GM12872 (cell line): ENCODE measurements around the gene MSANTD2.

ENCODE experiments used
- CTCF ChIP-seq: IDR thresholded peaks from 3 replicates; pipeline ENCODE4 v1.5.1; 2011; ENCODE audit warnings: low read depth, mild to moderate bottlenecking, low read length, moderate library complexity; ENCODE audit not compliant: insufficient read depth

MSANTD2 gene

GRCh38 chr11:124761301-124762104, 38.7 kb downstream of the MSANTD2 start:
- peak; percentile 40; the same call in 2 of the 3 replicates for TF ChIP-seq CTCF

GRCh38 chr11:124760806-124761205, 39.4 kb downstream of the MSANTD2 start:
- TF ChIP-seq CTCF = no peak

GRCh38 chr11:124760205-124760652, 40.0 kb downstream of the MSANTD2 start:
- no peak for TF ChIP-seq CTCF

- no peak for TF ChIP-seq CTCF
Measured at GRCh38 chr11:124759266-124760204, 40.7 kb downstream of the MSANTD2 start.

- peak; percentile 89 for TF ChIP-seq CTCF
Measured at GRCh38 chr11:124758355-124759265, 41.6 kb downstream of the MSANTD2 start.

GRCh38 chr11:124757320-124757719, 42.9 kb downstream of the MSANTD2 start:
- TF ChIP-seq CTCF = no peak
